OCI-LY7 (cell line): Measurements from ENCODE around the gene SNAI3.

ENCODE experiments used
- EZH2phosphoT487 ChIP-seq: fragments of 200-600 bp; sonication (generic); IDR thresholded peaks from 2 replicates; pipeline ENCODE4 v1.6.1; 2018; ENCODE audit warnings: low read depth, borderline replicate concordance, mild to moderate bottlenecking, mixed run types, antibody characterized with exemption, low read length, moderate library complexity, mixed read lengths
- TF ChIP-seq, protein P1 (sequence below): fragments of 200-600 bp; sonication (generic); conservative IDR thresholded peaks from 2 replicates; pipeline ENCODE4 v1.5.1; 2014; ENCODE audit warnings: mild to moderate bottlenecking, antibody characterized with exemption, low read length, moderate library complexity, mixed read lengths

DNA sequence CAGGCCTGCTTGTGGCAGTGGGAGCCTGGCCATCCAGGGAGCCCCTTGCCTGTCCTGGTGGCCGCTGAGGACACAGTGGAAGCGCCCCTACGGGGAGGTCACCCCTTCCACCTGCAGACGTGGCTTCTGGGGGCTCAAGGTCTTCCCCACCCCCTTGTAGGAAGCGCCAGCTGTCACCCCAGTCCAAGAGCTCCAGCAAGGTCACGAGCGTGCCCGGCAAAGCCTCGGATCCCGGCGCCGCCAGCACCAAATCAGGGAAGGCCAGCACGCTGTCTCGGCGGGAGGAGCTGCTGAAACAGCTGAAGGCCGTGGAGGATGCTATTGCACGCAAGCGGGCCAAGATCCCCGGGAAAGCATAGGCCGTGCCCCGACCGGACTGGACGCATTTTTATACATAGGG is 55.4 kb downstream of the SNAI3 start:
- TF ChIP-seq, protein P1, sequence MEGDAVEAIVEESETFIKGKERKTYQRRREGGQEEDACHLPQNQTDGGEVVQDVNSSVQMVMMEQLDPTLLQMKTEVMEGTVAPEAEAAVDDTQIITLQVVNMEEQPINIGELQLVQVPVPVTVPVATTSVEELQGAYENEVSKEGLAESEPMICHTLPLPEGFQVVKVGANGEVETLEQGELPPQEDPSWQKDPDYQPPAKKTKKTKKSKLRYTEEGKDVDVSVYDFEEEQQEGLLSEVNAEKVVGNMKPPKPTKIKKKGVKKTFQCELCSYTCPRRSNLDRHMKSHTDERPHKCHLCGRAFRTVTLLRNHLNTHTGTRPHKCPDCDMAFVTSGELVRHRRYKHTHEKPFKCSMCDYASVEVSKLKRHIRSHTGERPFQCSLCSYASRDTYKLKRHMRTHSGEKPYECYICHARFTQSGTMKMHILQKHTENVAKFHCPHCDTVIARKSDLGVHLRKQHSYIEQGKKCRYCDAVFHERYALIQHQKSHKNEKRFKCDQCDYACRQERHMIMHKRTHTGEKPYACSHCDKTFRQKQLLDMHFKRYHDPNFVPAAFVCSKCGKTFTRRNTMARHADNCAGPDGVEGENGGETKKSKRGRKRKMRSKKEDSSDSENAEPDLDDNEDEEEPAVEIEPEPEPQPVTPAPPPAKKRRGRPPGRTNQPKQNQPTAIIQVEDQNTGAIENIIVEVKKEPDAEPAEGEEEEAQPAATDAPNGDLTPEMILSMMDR, result no peak
- TF ChIP-seq EZH2phosphoT487, result no peak
